ENCODE measurements around the gene PLIN5.
"Not testable (repeated sequence)": the region's sequence is repeated elsewhere in the genome, so short reads cannot be mapped to it uniquely, and the experiment has no call there.

Gene PLIN5

DNA sequence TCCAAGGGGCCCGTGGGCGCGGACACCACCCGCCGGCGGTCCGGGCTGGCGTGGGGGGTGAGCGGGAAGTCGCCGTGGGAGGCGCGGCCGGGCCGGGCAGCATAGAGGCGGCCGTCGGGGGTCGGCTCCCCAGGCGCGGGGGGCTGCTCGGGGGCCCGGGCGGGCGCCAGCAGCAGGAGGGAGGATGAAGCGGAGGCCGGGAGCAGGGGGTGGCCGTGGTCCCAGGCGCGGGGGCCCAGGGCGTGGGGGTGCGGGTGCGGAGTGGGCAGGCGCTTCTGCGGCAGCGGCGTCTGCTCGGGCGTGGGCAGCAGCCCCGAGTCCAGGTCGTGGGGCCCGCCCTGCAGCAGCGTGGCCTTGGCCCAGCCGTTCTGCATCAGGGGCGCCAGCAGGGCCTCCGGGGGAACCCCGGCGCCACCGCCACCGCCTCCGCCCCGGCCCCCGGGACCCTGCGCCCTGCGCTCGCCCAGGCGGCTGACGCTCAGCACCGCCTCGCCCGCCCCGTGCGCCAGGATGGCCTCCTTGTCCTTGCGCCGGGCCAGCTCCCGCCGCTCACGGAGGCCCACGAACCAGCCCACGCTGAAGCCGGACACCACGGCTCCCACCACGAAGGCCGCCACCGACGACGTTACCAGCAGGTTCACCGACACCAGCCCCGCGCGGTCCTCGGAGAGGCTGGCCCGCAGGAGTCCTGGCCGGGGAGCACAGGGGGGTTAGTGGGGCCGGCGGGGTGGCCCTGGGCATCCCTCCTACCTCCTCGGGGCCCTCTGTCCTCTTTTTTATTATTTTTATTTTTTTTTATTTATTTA, 9.0 kb upstream of the PLIN5 start:
- DNase-seq (ENCODE audit: insufficient read length, low spot score) (no peak), FAIRE-seq (no peak)
- no peak for TF ChIP-seq POLR2A (IDR thresholded peaks at IDR 0.05; ENCODE audit: low read depth, low read length)

DNA sequence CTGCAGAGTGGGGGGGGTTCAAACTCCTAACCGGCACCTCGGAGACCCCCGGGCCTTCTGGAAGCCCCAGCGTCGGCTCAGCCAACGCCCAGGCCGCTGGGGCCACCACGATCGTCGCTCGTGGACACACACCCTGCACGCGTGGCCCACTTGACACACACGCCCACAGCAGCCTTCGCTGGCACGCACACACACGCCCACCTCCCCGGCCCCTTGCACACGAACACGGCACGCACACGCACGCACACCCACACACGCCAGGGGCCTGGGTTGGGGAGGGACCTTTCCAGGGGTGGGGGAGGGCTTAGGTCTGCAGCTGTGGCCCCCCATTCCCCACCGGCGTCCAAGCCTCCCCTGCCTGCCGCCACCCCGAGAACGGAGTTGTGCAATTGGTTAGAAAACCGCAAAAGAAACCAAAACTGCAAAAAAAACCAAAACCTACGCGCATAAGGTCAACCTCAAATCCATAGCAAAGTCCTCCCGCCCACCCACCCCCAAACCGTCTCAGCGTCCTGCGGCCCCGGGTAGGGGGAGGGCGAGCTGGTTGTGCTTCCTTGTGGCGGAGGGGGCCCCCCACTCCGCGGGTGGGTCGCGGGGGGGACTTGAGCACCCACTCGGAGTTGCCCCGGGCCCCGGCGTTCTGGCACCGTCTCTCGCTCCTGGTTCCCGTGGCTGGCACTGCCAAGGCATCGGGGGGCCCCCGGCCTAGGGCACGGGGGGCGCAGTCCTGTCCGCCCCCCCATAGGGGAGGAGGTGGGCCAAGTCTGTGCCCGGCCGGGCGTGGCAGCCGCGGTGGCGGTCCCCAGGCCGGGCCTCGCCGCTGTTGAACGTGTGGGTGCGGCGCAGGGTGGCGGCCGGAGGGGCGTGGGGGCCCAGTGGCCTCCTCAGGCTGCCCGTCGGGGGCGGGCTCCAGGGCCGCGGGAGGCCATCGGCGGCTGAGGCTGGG, 8.1 kb upstream of the PLIN5 start:
- DNase-seq (ENCODE audit: insufficient read length, low spot score) (no peak), FAIRE-seq (no peak)
- TF ChIP-seq POLR2A (IDR thresholded peaks at IDR 0.05; ENCODE audit: low read depth, low read length): no peak

DNA sequence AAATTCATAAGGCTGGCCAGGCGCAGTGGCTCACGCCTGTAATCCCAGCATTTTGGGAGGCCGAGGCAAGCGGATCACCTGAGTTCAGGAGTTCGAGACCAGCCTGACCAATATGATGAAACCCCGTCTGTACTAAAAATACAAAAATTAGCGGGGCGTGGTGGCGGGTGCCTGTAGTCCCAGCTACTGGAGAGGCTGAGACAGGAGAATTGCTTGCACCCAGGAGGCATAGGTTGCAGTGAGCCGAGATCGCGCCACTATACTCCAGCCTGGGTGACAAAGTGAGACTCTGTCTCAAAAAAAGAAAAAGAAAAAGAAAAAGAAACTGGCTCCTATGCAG, 6.8 kb upstream of the PLIN5 start:
- DNase-seq (ENCODE audit: insufficient read length, low spot score); FAIRE-seq: not testable (repeated sequence)

- TF ChIP-seq POLR2A (IDR thresholded peaks at IDR 0.05; ENCODE audit: low read depth, low read length): no peak
- FAIRE-seq: no peak
- no peak for DNase-seq (ENCODE audit: insufficient read length, low spot score)
Measured at GRCh38 chr19:4541114-4541805, 6.2 kb upstream of the PLIN5 start.

GRCh38 chr19:4539693-4540581, 4.9 kb upstream of the PLIN5 start, which contains the start of gene LRG1:
TSS of gene LRG1 (minus strand) at chr19:4540036. CDS start at chr19:4540013, 23 bp downstream.
- no peak for FAIRE-seq
- no peak for TF ChIP-seq POLR2A (IDR thresholded peaks at IDR 0.05; ENCODE audit: low read depth, low read length)
- no peak for DNase-seq (ENCODE audit: insufficient read length, low spot score)

DNA sequence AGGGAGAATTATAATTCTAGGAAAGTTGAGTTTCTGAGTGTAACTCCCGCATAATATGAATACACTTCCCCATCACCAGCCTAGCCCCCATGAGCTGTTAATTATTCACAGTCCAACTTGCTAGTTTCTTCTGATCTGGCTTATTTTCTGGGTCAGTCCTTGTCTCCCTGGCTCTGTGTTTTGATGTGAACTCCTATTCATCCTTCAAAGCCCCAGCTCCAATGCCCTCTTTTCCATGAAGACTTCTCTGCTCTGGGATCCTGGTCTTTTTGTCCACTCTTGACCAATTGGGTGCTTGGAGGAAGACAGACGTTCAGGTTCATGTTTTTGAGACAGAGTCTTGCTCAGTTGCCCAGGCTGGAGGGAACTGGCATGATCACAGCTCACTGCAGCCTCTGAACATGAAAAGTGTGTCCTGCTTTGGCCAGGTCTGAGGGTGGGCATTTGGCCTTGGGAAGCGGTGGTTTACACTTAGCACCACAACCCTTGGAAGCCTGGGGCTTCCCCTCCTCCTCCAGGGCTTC, 4.2 kb upstream of the PLIN5 start:
- DNase-seq (ENCODE audit: insufficient read length, low spot score) (no peak), FAIRE-seq (no peak)
- TF ChIP-seq POLR2A (IDR thresholded peaks at IDR 0.05; ENCODE audit: low read depth, low read length): no peak

DNA sequence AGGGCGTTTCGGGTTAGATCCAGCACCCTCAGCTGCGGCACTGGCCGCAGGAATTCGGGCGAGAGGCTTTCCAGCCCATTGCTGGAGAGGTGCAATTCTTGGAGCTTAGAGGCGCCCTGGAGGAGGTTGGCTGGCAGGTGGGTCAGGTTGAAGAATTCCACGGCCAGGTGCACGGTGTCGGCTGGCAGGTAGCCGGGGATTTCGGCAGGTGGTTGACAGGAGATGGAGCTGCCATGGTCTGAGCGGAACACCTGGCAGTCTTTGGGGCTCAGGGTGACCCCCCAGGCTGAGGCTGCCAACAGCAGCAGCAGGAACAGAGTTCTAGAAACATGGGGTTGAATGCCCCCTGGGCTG, 3.6 kb upstream of the PLIN5 start:
- no peak for FAIRE-seq
- DNase-seq (ENCODE audit: insufficient read length, low spot score): no peak
- no peak for TF ChIP-seq POLR2A (IDR thresholded peaks at IDR 0.05; ENCODE audit: low read depth, low read length)

DNA sequence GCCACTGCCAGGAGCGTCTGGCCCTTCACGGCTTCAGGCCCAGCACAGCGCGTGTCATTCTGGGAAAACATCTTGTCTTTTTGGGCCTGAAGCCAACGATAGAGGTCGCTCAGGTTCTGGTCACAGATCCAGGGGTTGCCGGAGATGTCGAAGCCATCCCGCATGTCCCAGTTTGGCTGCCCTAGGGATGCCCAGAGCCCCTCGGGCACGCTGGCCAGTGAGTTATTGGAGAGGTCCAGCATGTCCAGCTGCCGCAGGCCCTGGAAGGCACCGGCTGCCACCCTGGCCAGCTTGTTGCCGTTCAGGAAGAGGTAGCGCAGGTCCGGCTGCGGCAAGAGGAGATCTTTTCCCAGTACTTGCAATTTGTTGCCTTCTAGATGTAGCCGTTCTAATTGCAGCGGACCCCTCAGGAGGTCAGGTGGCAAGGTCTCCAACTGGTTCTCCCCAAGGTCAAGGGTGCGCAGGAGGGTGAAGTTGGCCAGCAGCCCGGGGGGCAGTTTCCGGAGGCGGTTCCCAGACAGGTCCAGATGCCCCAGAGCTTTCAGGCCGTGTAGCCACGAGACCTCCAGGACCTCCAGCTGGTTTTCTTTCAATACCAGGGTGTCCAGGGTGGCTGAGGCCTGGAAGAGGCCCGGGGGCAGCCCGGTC, 3.1 kb upstream of the PLIN5 start:
- TF ChIP-seq POLR2A (IDR thresholded peaks at IDR 0.05; ENCODE audit: low read depth, low read length): no peak
- FAIRE-seq: no peak
- DNase-seq (ENCODE audit: insufficient read length, low spot score): no peak

- DNase-seq (ENCODE audit: insufficient read length, low spot score): no peak
- TF ChIP-seq POLR2A (IDR thresholded peaks at IDR 0.05; ENCODE audit: low read depth, low read length): no peak
- no peak for FAIRE-seq
Measured at GRCh38 chr19:4536798-4537197, 1.8 kb upstream of the PLIN5 start.

- no peak for TF ChIP-seq POLR2A (IDR thresholded peaks at IDR 0.05; ENCODE audit: low read depth, low read length)
- DNase-seq (ENCODE audit: insufficient read length, low spot score) (no peak), FAIRE-seq (no peak)
Measured at GRCh38 chr19:4533835-4534424, 1.1 kb downstream of the PLIN5 start.

DNA sequence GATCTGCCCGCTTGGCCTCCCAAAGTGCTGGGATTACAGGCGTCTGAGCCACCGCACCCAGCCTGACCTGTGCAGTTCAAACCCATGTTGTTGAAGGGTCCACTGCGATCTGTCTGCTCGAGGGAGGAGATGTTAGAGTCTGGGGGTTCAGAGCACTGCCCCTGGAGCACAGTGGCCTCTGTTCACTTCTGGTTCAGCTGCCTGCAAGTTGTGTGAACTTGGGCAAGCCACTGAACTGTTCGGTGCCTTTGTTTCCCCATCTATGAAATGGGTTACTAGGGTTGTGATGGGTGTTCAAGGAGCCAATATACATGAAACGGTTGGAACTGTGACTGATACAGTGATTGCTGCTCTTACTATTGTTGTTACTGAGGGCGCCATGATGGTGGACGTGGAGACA, 1.7 kb downstream of the PLIN5 start:
- TF ChIP-seq POLR2A (IDR thresholded peaks at IDR 0.05; ENCODE audit: low read depth, low read length): no peak
- no peak for DNase-seq (ENCODE audit: insufficient read length, low spot score)
- no peak for FAIRE-seq

- no peak for TF ChIP-seq POLR2A (IDR thresholded peaks at IDR 0.05; ENCODE audit: low read depth, low read length)
- FAIRE-seq (no peak), DNase-seq (ENCODE audit: insufficient read length, low spot score) (no peak)
Measured at GRCh38 chr19:4531562-4532165, 3.4 kb downstream of the PLIN5 start.

All from H54 (cell line).